AG09309 (cell line): ENCODE measurements around the gene SCN1A.

Experiments
- DNase-seq: peaks from one replicate; pipeline ENCODE4 v3.0.0-alpha.2; 2010; ENCODE audit warnings: low read depth
- H3K4me3 ChIP-seq: 2 replicates; pipeline ENCODE4 v1.5.1; 2011; ENCODE audit warnings: mild to moderate bottlenecking, low read depth, low read length, moderate library complexity; ENCODE audit not compliant: control insufficient read depth
- CTCF ChIP-seq: IDR thresholded peaks from 2 replicates; pipeline ENCODE4 v1.5.1; 2011; ENCODE audit warnings: mild to moderate bottlenecking, low read depth, low read length, inconsistent platforms; ENCODE audit not compliant: insufficient read depth, control insufficient read depth; ENCODE audit errors: missing control alignments

Gene SCN1A

GRCh38 chr2:166074430-166074829 is 53.4 kb downstream of the SCN1A start:
- H3K4me3 ChIP-seq: no peak overlapping the region
- no peak for DNase-seq
- TF ChIP-seq CTCF: no peak

DNA sequence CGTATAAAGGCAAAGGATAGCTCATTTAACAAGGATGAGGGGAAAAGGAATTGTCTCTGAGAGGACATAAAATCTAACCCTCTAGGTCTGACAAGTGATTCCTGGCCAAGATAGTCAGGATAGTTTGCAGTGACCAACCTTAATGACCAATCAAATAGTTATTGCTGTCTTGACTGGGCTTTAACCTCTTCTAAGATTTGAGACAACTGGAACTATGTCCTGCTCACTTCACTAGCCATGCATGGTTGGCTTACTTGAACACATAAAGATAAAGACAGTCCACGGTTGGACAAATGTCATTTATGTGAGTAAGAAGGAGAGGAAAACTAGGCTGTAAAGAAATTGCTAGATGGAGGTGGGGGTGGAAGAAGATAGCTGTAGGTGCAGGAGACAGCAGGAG is 53.8 kb downstream of the SCN1A start:
- no peak for DNase-seq
- TF ChIP-seq CTCF: no peak
- no peak overlapping the region for H3K4me3 ChIP-seq

DNA sequence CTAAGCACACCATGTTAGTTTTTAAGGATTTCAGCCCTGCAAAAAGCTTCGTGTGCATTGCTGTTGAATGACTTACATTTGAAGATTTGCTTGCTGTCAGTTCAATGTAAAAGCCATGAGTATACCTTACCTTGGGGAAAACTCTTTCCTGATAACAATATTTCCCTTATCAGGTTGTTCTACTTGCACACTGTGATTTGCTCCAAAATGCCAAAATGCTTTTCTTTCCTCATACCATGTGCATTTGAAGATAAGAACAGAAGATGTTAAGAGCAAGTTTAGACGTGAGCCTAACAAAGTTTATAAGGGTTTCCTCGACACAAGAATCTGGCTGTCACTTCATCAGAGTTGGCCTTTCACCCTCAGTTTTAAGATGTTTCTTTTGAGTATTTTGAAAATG is 57.6 kb downstream of the SCN1A start:
- no peak for TF ChIP-seq CTCF
- H3K4me3 ChIP-seq: no peak overlapping the region
- no peak for DNase-seq

DNA sequence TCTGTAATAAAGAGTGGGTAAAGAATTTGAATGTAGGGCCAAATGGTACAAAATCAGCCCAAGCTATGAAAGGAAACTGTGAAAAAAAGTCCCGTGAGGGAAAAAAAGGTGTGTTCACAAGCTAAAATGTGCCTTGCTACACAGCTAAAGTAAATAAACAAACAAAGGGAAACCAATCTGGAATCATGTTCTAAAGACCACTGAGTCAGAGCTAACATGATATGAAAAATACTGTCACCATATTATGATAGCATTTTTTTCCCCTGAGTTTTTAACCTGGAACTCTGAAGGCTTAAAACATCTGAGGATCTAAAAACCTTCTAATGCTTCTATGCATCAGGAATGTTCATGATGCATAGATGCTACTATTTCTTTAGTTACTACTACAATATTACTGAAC is 58.8 kb downstream of the SCN1A start:
- H3K4me3 ChIP-seq: no peak overlapping the region
- no peak for DNase-seq
- TF ChIP-seq CTCF: no peak

GRCh38 chr2:166067229-166067628 is 60.6 kb downstream of the SCN1A start:
- no peak overlapping the region for H3K4me3 ChIP-seq
- TF ChIP-seq CTCF: no peak
- no peak for DNase-seq

DNA sequence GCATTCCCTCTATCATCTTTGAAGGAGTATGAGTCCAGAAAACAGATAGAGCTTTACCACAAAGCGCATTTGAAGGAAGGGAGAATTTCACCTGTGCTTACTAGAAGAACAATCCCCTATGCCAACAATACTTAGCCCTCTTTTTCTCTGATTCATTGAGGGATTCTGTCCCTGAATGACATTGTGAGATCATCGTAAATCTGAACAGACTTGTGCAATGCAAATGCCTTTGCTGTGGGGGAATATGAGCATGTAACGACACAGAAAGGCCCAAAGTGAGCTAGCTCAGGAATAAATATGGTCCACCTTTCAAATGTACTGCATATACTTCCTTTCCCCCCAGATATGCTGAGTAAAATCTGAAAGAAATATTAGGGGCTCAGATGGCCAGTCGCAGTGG is 67.6 kb downstream of the SCN1A start:
- H3K4me3 ChIP-seq: no peak overlapping the region
- TF ChIP-seq CTCF: no peak
- DNase-seq: peak; percentile 11

DNA sequence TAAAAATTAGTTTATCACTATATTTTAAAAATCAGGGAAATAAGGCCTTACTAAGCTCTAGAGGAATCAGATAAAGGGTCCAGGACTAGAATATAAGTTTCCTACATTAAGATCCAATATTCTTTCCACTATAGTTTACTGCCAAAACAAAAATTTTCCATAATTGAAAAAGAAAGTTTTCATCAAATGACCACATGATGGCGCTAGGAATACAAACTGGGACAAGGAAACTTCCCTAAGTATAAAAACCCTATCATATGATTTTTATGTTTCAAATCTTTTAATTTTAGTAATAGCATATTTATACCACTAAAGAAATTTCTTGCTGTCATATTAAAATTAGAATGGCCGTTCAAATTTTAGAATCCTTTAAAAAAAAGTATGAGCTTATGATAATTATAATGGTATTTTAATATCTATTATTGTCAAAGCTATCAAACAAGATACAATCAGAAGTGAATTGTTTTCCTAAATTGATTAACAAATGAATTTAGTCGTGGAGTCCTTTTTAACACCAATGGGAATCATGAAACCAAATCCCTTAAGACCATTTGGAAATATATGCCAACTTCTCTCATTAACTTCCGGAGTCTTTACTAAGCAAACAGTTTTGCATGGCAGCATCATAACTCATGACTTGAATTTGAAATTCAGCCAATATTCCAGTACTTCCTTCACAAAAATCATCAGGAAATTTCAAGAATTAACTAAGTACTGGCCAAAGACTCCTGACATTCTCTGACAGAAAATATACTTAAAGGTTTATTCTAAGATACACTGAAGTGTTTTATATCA is 70.3 kb downstream of the SCN1A start:
- H3K4me3 ChIP-seq: no peak overlapping the region
- peak; percentile 39 for TF ChIP-seq CTCF
- DNase-seq: peak; percentile 24
